Measurements from ENCODE around the gene FBXO7.

Gene FBXO7

DNA sequence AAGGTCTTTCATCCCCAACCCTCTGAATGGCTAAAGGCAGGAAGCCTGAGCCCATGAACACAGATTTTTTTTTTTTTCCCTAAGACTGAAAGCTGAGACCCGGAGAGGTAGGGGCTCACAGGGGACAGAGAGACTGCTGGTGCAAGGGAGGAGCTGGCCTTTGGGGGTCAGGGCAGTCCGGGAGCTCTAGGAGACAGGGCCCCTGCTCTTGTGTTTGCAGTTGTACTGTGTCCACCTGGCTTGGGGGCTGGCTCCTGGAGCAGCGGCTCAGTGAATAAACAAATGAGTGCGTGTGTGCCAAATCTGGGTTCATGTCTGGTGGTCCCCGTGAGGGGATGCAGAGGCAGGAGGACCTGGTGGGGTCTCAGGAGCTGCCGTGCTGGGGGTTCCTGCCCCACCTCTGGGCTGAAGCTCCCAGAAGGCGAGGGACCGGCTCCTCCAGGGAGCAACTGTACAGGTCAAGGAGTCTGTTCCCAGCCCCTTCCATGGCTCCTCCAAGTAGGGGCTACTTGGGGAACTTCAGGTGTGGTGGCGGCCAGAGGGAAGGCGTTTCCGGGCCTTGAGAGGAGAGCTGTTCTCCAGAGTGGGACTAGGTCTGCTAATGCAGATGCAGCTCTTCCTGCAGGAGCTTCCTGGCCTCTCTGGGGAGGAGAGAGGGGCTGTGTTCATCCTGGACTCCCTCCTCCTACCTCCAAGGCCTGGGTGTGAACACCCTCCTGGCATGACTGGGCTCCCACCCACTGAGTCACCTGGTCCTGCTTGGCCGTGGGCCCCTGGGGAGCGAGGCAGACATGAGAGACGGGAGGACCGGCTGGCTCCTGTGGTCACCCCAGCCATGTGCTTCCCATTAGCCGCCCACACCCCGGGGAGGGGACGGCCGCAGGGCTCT lies 57.6 kb downstream of the FBXO7 start:
- DNase-seq (ENCODE audit: low spot score) = peak; percentile 94

DNA sequence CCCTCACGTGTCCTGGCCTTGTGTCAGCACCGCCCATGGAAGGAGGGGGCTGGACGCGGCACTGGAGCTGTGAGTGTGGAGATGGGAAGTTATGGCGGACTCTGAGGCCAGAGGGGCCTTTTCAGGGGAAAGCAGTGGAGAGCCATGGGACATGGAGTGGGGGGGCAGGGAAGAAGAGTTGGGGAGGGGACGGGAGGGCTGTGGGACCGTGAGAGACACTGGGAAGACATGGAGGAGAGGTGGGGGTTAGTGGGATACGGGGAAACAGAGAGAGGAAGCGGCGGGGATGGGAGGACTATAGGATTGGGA lies 58.2 kb downstream of the FBXO7 start:
- DNase-seq (ENCODE audit: low spot score) = no peak

DNA sequence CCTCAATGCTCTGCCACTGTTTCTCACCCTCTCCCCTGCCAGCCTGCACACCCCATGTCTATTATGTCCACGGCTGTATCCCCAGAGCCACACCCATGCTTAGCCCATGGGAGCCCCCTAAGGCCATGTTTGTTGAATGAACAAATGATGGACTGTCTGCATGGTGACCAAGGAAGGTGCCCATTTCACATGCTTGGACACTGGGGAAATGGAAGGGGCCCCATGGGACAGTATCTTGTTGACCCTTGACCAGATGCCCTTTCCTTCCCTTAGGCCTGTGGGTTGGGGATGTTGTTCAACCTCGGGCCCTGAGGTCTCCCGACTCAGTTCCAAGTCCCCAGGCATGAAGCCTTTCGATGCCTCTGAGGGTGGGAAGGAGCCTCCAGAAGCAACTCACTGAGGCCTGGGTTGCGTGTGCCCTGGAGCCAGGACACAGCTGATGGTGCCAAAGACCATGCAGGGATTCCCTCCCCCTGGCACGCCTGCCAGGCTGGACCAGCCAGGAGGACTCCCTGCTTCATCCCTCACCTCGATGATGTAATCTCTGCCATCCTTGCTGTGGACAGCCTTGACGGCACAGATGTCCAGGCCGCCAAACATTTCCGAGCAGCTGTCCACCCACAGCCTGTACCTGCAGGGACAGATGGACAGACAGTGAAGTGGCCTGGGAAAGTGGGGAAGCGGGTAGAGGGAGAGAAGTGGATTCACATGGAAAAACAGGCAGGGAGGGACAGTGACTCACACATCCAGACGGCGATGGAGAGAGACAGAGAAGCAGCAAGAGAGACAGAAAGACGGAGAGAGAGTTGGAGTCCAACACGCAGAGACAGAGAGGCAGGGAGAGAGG lies 58.9 kb downstream of the FBXO7 start:
- no peak for DNase-seq (ENCODE audit: low spot score)

DNA sequence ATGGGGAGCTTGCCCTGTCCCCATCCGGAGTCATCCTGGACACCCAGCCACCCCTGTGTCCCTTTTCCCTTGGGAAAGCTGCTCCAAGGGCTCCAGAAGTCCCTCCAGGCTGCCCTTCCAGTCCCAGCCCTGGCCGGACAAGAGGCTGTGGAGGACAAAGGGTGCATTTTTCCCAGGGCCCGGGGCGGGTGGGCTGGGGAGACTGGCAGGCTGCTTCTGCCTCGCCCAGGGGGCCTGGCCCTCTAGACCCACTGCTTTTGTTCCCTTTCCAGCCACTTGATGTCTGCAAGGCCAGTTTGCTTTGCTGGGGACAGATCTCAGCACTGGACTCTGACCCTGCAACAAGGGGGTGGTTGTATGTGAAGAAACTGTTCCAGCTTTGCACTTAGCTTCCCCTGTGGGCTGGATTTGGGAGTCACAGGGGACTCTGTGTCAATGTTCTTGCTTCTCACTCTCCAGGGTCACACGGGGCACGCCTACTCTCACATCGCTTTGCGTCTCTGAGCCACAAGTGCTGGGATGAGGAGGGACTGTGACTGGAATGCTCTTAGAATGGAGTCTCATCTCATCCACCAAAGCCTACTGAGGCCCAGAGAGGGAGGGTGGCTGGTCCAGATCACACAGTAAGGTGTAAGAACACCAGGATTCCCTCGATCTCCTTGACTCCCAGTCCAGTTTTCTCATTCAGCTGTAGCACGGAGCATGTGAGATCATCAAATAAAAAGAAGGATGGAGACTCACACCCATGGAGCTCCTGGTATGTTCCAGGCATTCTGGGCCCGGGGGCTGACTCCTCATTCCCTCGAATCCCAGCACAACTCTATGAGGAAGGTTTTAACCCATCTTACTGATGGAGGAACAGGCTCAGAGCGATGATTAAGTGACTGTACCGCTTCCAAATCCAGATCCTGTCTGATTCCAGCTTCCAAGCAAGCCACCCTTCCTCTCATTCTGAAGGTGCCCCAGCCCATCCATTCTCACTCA lies 59.9 kb downstream of the FBXO7 start:
- DNase-seq (ENCODE audit: low spot score) = no peak

DNA sequence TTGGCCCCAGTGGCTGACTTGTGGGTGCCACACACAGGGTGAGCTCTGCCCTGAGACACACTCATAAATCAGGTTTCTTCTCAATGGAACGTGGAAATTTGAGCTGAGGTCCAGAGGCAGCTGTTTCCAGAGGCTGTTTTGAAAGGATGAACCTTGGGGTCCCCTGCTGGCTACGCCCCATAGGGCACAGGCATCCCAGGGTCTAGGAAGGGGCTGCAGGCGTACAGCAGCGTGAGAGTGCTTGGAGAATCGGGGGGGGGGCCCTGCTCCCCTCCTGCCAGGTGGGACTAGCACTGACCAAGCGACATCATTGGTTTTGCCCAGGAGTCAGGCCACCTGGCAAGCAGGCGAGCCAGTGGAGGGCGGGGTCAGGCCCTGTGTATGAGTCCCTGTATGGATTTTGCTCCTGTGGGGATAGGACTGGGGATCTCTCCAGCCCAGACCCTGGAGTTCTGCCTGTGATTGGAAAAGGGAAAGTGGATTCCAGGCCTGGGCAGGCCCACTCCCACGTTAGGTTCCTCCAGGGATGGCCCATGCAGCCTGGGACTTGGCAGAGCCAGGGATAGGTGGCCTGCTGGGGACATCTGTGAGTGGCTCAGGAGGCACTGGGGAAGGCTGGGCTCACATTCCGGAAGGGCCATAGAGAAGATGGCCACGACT lies 61.0 kb downstream of the FBXO7 start:
- no peak for DNase-seq (ENCODE audit: low spot score)

DNA sequence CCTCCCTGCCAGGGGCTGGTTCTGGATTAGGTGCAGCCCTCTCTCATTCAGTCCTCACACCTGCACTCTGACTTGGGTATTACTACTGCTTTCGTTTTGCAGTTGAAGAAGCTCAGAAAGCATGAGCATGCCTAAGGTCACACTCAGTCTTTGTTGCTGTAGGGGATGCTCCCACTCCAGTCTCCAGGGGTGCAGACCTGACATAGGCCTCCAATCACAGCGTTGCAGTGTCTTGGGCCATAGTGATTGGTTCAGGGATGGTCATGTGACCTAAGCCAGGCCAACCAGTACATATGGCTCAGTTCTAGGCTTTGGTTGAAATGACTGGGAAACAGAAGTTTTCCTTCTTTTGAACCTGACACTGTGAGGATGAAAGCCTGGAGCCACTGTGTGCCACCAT lies 61.7 kb downstream of the FBXO7 start:
- DNase-seq (ENCODE audit: low spot score) = no peak

DNA sequence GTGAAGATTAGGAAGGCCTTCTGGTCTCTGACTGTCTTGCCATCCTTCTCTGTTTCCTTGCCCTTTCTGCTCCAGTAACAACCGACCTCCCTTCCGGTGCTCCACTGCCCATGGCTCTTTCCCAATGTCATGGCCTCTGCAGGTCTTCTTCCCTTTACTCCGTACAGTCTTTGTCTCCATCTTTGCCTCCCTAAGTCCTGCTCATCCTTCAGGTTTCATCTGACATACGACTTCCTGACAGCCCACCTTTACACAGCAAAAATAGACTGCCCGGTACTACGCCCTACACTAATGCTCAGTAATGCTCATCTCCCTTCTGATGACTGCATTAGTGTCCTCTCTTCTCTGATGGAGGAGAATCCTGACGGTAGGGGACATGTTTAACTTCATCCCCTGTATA lies 63.9 kb downstream of the FBXO7 start:
- no peak for DNase-seq (ENCODE audit: low spot score)

DNA sequence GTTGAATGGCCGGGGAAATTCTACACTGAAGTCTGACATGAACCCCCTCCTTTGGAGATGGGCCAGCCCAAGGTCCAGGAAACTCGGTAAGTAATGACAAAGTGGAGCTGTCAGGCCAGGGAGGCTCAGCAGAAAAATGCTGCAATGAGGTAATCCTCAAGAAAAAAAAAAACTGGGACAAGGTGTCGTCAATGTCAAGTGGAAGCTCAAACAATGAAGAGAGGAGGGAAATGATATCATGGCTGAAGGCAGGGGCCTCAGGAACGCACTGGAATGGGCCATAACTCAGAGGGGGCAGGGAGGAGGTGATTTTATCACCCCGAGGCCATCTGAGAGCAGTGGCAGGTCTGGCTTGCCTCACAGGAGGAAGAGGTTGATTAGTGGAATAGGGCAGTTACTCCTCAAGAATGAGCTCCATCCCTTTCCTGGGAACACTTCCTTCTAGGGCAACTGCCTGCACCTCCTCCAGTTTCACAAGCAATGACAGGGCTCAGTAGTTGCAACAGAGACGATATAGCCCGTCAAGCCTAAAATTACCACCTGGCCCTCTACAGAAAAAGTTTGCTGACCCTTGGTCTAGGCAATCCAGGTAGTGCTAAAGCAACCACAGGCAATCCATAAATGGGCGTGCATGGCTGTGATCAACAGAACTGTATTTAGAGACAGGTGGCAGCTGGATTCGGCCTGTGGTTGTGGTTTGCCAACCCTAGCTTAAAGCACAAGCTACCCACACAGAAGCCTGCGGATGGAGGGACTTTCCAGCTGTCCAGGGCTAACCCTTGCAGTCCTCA lies 65.2 kb downstream of the FBXO7 start:
- DNase-seq (ENCODE audit: low spot score) = no peak

DNA sequence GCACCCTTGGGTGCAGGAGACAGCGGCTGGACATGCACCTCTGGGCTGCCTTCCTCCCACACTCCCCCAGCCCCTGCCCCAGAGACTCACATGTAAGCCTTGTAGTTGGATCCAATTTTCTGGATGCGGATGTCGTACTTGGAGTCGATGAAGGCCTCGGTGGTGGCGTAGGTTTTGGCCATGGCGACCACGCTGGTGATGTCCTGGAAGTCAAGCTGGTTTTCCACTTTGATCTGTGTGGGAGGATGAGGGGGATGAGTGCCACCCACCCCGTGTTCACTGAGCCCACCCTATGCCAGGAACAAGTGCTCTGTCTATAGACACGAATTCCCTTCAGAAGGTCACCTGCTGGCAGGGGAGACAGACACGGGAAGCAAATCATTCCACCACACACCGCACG lies 66.9 kb downstream of the FBXO7 start:
- DNase-seq (ENCODE audit: low spot score) = no peak

DNA sequence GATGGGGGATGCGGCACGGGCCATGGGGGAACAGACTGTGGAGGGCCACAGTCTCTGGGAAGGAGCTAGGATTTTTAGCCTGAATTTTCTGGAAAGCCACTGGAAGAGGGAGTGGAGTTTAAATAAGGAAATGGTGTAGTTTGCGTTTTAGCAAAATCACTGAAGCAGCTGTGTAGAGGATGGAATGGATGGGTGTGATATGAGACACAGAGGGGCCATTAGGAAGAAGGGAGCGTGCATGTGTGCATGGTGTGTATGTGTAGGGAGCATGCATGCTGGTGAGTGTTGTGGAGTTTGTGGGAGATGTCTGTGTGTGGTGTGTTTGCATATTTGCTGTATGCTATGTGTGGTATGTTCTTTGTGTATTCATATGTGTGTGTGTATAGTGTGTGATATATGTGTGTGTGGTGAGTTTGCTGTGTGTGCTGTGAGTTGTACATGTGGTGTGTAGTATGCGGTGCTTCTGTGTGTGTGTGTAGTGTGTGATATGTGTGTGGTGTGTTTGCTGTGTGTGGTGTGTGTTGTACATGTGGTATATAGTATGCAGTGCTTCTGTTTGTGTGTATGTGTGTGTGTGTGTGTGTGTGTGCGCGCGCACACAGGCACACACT lies 67.6 kb downstream of the FBXO7 start:
- DNase-seq (ENCODE audit: low spot score) = no peak

DNA sequence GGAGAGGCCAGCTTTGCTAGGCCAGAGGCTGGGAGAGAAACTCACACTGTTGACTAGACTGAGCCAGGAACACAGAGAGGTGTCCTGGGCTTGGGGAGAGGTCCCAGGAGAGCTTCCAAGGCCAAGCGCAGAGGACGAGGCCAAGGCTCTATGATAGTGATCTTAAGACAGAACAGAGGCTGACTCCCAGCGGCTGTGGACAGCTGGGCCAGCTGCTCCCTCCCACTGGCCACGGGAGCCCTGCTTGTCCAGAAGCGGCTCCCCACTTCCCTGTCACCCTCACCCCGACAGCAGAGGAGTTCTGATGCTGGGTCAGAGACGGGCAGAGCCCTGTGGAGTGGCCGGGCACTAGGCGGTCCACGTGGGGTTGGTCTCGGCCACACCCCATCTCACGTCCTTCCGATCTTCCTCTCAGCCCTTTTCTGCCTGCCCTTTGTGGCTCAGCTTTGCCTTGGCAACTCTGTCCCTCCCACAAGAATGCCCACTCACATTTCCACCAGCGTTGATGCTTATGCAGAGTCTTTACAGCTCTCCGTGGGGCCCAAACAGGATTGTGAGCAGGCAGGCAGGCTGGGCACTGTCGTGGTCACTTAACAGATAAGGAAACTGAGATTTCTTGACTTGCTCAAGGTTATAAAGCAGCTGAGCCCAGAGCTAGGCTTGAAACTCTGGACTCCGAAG lies 68.2 kb downstream of the FBXO7 start:
- no peak for DNase-seq (ENCODE audit: low spot score)

DNA sequence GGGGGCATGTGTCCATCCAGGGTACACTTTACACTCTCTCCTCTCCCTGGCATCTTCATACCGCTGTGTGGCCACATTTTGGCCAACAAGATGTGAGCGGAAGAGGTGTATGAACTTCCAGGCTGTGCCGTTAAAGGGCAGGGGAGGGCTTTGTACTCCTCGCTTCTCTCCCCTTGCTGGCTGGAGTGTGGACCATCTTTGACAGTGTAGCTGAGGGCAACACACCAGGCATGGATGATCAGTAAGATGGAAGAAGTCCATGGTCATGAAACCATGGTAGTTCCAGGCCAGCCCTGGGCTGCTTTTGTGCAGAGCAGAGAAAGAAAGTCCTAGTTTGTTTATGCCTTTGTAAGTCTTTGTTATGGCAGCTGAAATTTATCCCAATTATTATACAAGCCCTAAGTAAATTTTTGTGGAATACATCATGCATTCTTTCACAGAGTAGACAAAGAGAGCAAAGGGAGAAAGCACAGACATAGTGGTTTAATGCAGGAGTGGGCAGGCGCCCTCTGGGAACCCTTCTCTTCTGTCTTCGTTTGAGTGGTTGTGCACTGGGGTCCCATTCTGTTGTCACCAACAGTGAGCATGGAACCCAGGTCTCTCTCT lies 70.4 kb downstream of the FBXO7 start:
- peak; percentile 40 for DNase-seq (ENCODE audit: low spot score)

DNA sequence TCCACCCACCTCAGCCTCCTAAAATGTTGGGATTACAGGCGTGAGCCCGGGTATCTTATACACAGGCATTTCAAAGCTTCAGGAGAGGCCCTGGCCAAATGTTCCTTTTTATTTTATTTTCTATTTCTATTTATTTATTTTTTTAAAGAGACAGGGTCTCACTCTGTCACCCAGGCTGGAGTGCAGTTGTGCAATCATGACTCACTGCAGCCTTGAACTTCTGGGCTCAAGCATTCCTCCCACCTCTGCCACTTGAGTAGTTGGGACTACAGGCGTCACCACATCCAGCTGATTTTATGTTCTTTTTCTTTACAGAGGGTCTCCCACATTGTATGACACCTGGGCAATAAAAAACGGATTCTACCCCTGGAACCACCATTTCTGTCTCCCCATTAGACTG lies 71.2 kb downstream of the FBXO7 start:
- DNase-seq (ENCODE audit: low spot score) = no peak

DNA sequence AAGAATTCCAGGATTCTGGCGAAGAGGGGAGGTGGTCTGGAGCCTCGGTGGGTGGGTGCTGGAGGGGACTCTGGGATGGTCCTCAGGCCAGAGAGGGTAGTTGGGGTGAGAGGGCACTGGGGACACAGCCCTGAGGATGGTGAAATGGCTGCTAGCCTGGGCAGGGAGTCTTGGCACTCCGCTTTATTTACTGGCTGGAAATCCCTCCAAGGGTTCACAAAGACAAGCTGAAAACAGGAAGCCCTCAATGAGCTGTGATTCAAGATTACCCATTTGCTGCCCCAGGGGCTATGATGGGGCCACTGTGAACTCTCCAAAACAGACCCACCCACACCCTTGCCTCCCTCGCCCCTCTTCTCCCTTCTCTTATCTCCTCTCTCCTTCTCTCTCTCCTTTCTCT lies 71.9 kb downstream of the FBXO7 start:
- no peak for DNase-seq (ENCODE audit: low spot score)

DNA sequence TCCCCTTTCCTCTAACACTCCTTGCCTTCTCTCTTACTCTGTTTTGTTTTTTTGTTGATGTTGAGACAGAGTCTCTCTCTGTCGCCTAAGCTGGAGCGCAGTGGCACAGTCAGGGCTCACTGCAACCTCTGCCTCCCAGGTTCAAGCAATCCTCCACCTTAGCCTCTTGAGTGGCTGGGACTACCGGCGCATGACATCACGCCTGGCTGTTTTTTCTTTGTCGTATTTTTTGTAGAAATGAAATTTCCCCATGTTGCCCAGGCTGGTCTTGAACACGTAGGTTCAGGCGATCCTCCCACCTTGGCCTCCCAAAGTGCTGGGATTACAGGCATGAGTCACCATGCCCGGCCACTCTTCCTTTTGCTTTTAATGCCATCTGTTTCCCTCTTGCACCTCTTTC lies 72.3 kb downstream of the FBXO7 start:
- no peak for DNase-seq (ENCODE audit: low spot score)

DNA sequence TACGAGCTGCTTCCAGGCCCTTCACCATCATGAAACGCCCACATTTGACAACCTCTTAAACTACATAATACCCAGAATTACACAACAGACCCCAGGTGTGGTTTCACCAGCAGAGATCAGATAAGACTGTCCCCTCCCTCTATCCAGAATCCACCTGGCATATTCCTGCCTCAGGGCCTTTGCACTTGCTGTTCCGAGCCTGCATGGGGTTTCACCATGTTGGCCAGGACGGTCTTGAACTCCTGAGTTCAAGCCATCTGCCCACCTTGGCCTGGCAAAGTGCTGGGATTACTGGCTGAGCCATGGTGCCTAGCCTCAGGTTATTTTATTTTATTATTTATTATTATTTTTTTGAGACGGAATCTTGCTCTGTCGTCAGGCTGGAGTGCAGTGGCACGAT lies 73.4 kb downstream of the FBXO7 start:
- no peak for DNase-seq (ENCODE audit: low spot score)
